ENCODE measurements around the gene NBDY.
"Not testable (repeated sequence)": the region's sequence is repeated elsewhere in the genome, so short reads cannot be mapped to it uniquely, and the experiment has no call there.

Gene NBDY

GRCh38 chrX:56751071-56751470, 22.0 kb downstream of the NBDY start:
- H3K27ac ChIP-seq (ENCODE audit: low read length), result no peak overlapping the region
- H3K4me3 ChIP-seq (ENCODE audit: low read length in 2 of 2), result no peak overlapping the region
- no peaks in the 10 kb centered on the region for H3K4me1 ChIP-seq (ENCODE audit: control insufficient read depth, insufficient read depth, low read length)
- H3K27me3 ChIP-seq (ENCODE audit: control insufficient read depth in 1 of 2, insufficient read depth in 2 of 2, low read length in 2 of 2), result no peaks in the 10 kb centered on the region
- H3K9me3 ChIP-seq (ENCODE audit: control insufficient read depth in 2 of 2, low read length in 2 of 2), result no peaks in the 10 kb centered on the region
- H3K36me3 ChIP-seq (ENCODE audit: control insufficient read depth in 2 of 2, insufficient read depth in 2 of 2, low read length in 2 of 2), result no peaks in the 10 kb centered on the region
- H3K9ac ChIP-seq (ENCODE audit: low read length in 2 of 2), result no peak overlapping the region

DNA sequence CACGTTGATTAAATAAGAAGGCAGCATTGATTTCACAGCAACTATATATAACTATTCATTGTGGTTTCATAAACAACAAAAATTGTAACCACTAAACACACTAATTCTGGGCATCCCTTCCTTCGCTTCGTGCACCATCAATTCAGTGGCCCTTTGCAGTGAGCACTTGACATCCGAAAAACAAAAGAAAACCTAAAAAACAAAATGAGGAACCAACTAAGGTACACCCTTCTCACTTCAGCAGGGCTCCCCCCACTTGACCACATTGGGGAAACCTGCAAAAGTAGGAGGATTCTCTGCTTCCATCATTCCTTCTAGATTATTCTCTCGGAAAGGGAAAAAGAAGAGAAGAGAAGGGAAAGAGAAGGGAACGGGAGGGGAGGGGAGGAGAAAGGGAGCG, 28.3 kb downstream of the NBDY start:
- Histone ChIP-seq H3K4me1 (ENCODE audit: control insufficient read depth, insufficient read depth, low read length) (no peaks in the 10 kb centered on the region), H3K27ac (ENCODE audit: low read length) (no peak overlapping the region), H3K9me3 (ENCODE audit: control insufficient read depth in 2 of 2, low read length in 2 of 2) (no peaks in the 10 kb centered on the region), H3K9ac (ENCODE audit: low read length in 2 of 2) (no peak overlapping the region), H3K27me3 (ENCODE audit: control insufficient read depth in 1 of 2, insufficient read depth in 2 of 2, low read length in 2 of 2) (peaks cover 0 to 4% of the 10 kb centered on the region in 2 donors), H3K36me3 (ENCODE audit: control insufficient read depth in 2 of 2, insufficient read depth in 2 of 2, low read length in 2 of 2) (peaks cover 0 to 2% of the 10 kb centered on the region in 2 donors), H3K4me3 (ENCODE audit: low read length in 2 of 2) (no peak overlapping the region)

GRCh38 chrX:56758456-56758855, 29.4 kb downstream of the NBDY start:
- peaks cover 0 to 2% of the 10 kb centered on the region in 2 donors for H3K36me3 ChIP-seq (ENCODE audit: control insufficient read depth in 2 of 2, insufficient read depth in 2 of 2, low read length in 2 of 2)
- H3K9me3 ChIP-seq (ENCODE audit: control insufficient read depth in 2 of 2, low read length in 2 of 2), result no peaks in the 10 kb centered on the region
- H3K4me1 ChIP-seq (ENCODE audit: control insufficient read depth, insufficient read depth, low read length), result peaks cover 6% of the 10 kb centered on the region
- no peak overlapping the region for H3K9ac ChIP-seq (ENCODE audit: low read length in 2 of 2)
- H3K4me3 ChIP-seq (ENCODE audit: low read length in 2 of 2), result no peak overlapping the region
- no peak overlapping the region for H3K27ac ChIP-seq (ENCODE audit: low read length)
- peaks cover 0 to 4% of the 10 kb centered on the region in 2 donors for H3K27me3 ChIP-seq (ENCODE audit: control insufficient read depth in 1 of 2, insufficient read depth in 2 of 2, low read length in 2 of 2)

- no peaks in the 10 kb centered on the region for H3K9me3 ChIP-seq (ENCODE audit: control insufficient read depth in 2 of 2, low read length in 2 of 2)
- peaks cover 0 to 4% of the 10 kb centered on the region in 2 donors for H3K27me3 ChIP-seq (ENCODE audit: control insufficient read depth in 1 of 2, insufficient read depth in 2 of 2, low read length in 2 of 2)
- no peak overlapping the region for H3K27ac ChIP-seq (ENCODE audit: low read length)
- no peak overlapping the region for H3K9ac ChIP-seq (ENCODE audit: low read length in 2 of 2)
- no peak overlapping the region for H3K4me3 ChIP-seq (ENCODE audit: low read length in 2 of 2)
- peaks cover 0 to 2% of the 10 kb centered on the region in 2 donors for H3K36me3 ChIP-seq (ENCODE audit: control insufficient read depth in 2 of 2, insufficient read depth in 2 of 2, low read length in 2 of 2)
- H3K4me1 ChIP-seq (ENCODE audit: control insufficient read depth, insufficient read depth, low read length), result peaks cover 16% of the 10 kb centered on the region
Measured at GRCh38 chrX:56759736-56760409, 30.8 kb downstream of the NBDY start.

DNA sequence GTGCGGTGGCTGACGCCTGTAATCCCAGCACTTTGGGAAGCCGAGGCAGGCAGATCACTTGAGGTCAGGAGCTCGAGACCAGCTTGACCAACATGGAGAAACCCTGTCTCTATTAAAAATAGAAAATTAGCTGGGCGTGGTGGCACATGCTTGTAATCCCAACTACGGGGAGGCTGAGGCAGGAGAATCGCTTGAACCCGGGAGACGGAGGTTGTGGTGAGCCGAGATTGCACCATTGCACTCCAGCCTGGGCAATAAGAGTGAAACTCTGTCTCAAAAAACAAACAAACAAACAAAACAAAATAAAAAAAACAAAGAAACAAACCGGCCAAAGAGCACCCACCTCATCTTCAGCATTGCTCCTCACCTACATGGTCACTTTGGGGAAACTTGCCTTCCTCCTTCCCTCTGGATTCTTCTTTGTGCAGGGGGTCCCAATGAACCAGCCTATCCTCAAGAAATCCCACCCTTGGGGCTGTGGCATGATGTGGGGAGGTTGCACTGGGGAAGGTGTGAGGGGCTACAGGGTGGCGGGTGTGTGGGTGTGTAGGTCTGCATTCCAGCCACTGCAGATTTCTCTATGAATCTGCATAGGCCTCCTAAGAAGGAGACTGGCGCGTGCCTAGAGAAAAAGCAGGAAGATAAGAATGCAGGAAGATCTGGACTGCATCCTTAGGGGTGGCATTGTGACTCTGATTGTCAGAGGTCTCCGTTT, 31.5 kb downstream of the NBDY start:
- not testable (repeated sequence) for H3K9ac ChIP-seq (ENCODE audit: low read length in 2 of 2); H3K27me3 ChIP-seq (ENCODE audit: control insufficient read depth in 1 of 2, insufficient read depth in 2 of 2, low read length in 2 of 2); H3K36me3 ChIP-seq (ENCODE audit: control insufficient read depth in 2 of 2, insufficient read depth in 2 of 2, low read length in 2 of 2); H3K9me3 ChIP-seq (ENCODE audit: control insufficient read depth in 2 of 2, low read length in 2 of 2); H3K4me3 ChIP-seq (ENCODE audit: low read length in 2 of 2); H3K27ac ChIP-seq (ENCODE audit: low read length)
- H3K4me1 ChIP-seq (ENCODE audit: control insufficient read depth, insufficient read depth, low read length), result peaks cover 22% of the 10 kb centered on the region

DNA sequence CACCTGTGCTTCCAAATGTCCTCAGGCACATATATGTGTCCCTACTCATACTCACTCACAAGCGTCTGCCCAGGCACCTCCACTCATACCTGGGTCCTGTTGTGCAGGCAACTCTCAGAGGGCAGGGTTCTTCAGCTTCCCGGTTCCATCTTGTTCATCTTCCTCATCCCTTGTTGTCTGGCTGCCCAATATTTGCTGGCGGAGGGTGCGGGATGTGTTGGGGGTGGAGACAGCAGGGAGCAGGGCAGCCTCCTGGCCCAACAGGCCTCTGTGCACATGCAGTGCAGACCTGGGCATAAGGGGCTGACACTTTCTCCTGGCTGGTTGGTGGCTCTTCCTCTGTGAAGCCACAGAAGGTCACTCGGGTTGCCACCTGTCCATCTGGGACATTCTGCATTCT, 32.1 kb downstream of the NBDY start:
- Histone ChIP-seq H3K36me3 (ENCODE audit: control insufficient read depth in 2 of 2, insufficient read depth in 2 of 2, low read length in 2 of 2) (peaks cover 0 to 2% of the 10 kb centered on the region in 2 donors), H3K4me1 (ENCODE audit: control insufficient read depth, insufficient read depth, low read length) (peaks cover 28% of the 10 kb centered on the region), H3K9ac (ENCODE audit: low read length in 2 of 2) (no peak overlapping the region), H3K9me3 (ENCODE audit: control insufficient read depth in 2 of 2, low read length in 2 of 2) (no peaks in the 10 kb centered on the region), H3K4me3 (ENCODE audit: low read length in 2 of 2) (no peak overlapping the region), H3K27me3 (ENCODE audit: control insufficient read depth in 1 of 2, insufficient read depth in 2 of 2, low read length in 2 of 2) (peaks cover 0 to 4% of the 10 kb centered on the region in 2 donors), H3K27ac (ENCODE audit: low read length) (no peak overlapping the region)

GRCh38 chrX:56762220-56762619, 33.2 kb downstream of the NBDY start:
- H3K9ac ChIP-seq (ENCODE audit: low read length in 2 of 2), result no peak overlapping the region

GRCh38 chrX:56762707-56763555, 33.9 kb downstream of the NBDY start:
- Histone ChIP-seq H3K9me3 (ENCODE audit: control insufficient read depth in 2 of 2, low read length in 2 of 2) (no peaks in the 10 kb centered on the region), H3K27me3 (ENCODE audit: control insufficient read depth in 1 of 2, insufficient read depth in 2 of 2, low read length in 2 of 2) (peaks cover 0 to 4% of the 10 kb centered on the region in 2 donors), H3K4me3 (ENCODE audit: low read length in 2 of 2) (peak overlapping the region in 1 of 2 donors; percentile 79), H3K27ac (ENCODE audit: low read length) (no peak overlapping the region), H3K4me1 (ENCODE audit: control insufficient read depth, insufficient read depth, low read length) (peaks cover 34% of the 10 kb centered on the region), H3K36me3 (ENCODE audit: control insufficient read depth in 2 of 2, insufficient read depth in 2 of 2, low read length in 2 of 2) (peaks cover 0 to 2% of the 10 kb centered on the region in 2 donors), H3K9ac (ENCODE audit: low read length in 2 of 2) (no peak overlapping the region)

More at GRCh38 chrX:56762220-56762619, 33.2 kb downstream of the NBDY start:
- no peak overlapping the region for H3K27ac ChIP-seq (ENCODE audit: low read length)
- peaks cover 0 to 4% of the 10 kb centered on the region in 2 donors for H3K27me3 ChIP-seq (ENCODE audit: control insufficient read depth in 1 of 2, insufficient read depth in 2 of 2, low read length in 2 of 2)
- peaks cover 34% of the 10 kb centered on the region for H3K4me1 ChIP-seq (ENCODE audit: control insufficient read depth, insufficient read depth, low read length)
- H3K9me3 ChIP-seq (ENCODE audit: control insufficient read depth in 2 of 2, low read length in 2 of 2), result no peaks in the 10 kb centered on the region
- H3K4me3 ChIP-seq (ENCODE audit: low read length in 2 of 2), result no peak overlapping the region
- peaks cover 0 to 2% of the 10 kb centered on the region in 2 donors for H3K36me3 ChIP-seq (ENCODE audit: control insufficient read depth in 2 of 2, insufficient read depth in 2 of 2, low read length in 2 of 2)

- Histone ChIP-seq H3K4me3 (ENCODE audit: low read length in 2 of 2) (peak overlapping the region in 1 of 2 donors; percentile 79), H3K9ac (ENCODE audit: low read length in 2 of 2) (peak overlapping the region in 1 of 2 donors; percentile 82), H3K27ac (ENCODE audit: low read length) (peak overlapping the region; percentile 89), H3K4me1 (ENCODE audit: control insufficient read depth, insufficient read depth, low read length) (peaks cover 34% of the 10 kb centered on the region), H3K27me3 (ENCODE audit: control insufficient read depth in 1 of 2, insufficient read depth in 2 of 2, low read length in 2 of 2) (peaks cover 0 to 4% of the 10 kb centered on the region in 2 donors), H3K36me3 (ENCODE audit: control insufficient read depth in 2 of 2, insufficient read depth in 2 of 2, low read length in 2 of 2) (peaks cover 0 to 2% of the 10 kb centered on the region in 2 donors), H3K9me3 (ENCODE audit: control insufficient read depth in 2 of 2, low read length in 2 of 2) (no peaks in the 10 kb centered on the region)
Measured at GRCh38 chrX:56763556-56764152, 34.6 kb downstream of the NBDY start.
